Measurements from ENCODE around the gene CD69. TPM values are rescaled to one million over a fixed set of nuclear protein-coding genes. Genes with fewer than 3 reads are reported as not detected.

Gene CD69
- total RNA-seq, 1 experiment from 2014 or later = not detected

GRCh38 chr12:9755035-9755434 lies 5.7 kb downstream of the CD69 start:
- H3K27ac Mint-ChIP-seq (ENCODE audit: unreplicated experiment) = no peak overlapping the region
- Histone ChIP-seq H3K36me3 (ENCODE audit: control insufficient read depth, insufficient read depth, low read length) (no peaks in the 10 kb centered on the region), H3K4me3 (ENCODE audit: low read depth, low read length) (no peak overlapping the region), H3K4me1 (no peaks in the 10 kb centered on the region), H3K27me3 (replicated peaks; ENCODE audit: control insufficient read depth, insufficient read depth, low read length) (no peaks in the 10 kb centered on the region), H3K9me3 (no peaks in the 10 kb centered on the region)
- intact Hi-C loops (cut with micrococcal nuclease; ENCODE audit: unreplicated experiment) = no loop called here
- H3K36me3 Mint-ChIP-seq (ENCODE audit: insufficient read depth, unreplicated experiment) = no peaks in the 10 kb centered on the region
- H3K4me3 Mint-ChIP-seq (ENCODE audit: unreplicated experiment) = no peak overlapping the region
- CTCF ChIA-PET = interaction anchor here (1.5 kb wide), 1 partner anchor 12 kb away, joined by 5 read pairs; no protein-coding TSS in a partner anchor
- DNase-seq = no peak
- peaks cover 17% of the 10 kb centered on the region for H3K27me3 Mint-ChIP-seq (ENCODE audit: insufficient read depth, unreplicated experiment)
- H3K4me1 Mint-ChIP-seq (ENCODE audit: low read depth, unreplicated experiment) = peaks cover 6% of the 10 kb centered on the region
- no peak for TF ChIP-seq CTCF (IDR thresholded peaks at IDR 0.05; ENCODE audit: insufficient read depth in 1 of 2, low read depth in 1 of 2, low read length in 1 of 2, severe bottlenecking in 1 of 2, unreplicated experiment in 1 of 2)
- POLR2A ChIA-PET = no interaction called here
- no TSS peak for BruUV-seq (replicated peaks)
- no peaks in the 10 kb centered on the region for H3K9me3 Mint-ChIP-seq (ENCODE audit: unreplicated experiment)

GRCh38 chr12:9754099-9754927 lies 6.4 kb downstream of the CD69 start:
- BruUV-seq (replicated peaks) = no TSS peak
- peaks cover 12% of the 10 kb centered on the region for H3K27me3 Mint-ChIP-seq (ENCODE audit: insufficient read depth, unreplicated experiment)
- H3K36me3 Mint-ChIP-seq (ENCODE audit: insufficient read depth, unreplicated experiment) = no peaks in the 10 kb centered on the region
- POLR2A ChIA-PET = no interaction called here
- no peaks in the 10 kb centered on the region for H3K9me3 Mint-ChIP-seq (ENCODE audit: unreplicated experiment)
- no peak overlapping the region for H3K27ac Mint-ChIP-seq (ENCODE audit: unreplicated experiment)
- no peak for TF ChIP-seq CTCF (IDR thresholded peaks at IDR 0.05; ENCODE audit: insufficient read depth in 1 of 2, low read depth in 1 of 2, low read length in 1 of 2, severe bottlenecking in 1 of 2, unreplicated experiment in 1 of 2)
- CTCF ChIA-PET = interaction anchor here (1.5 kb wide), 1 partner anchor 11 kb away, joined by 5 read pairs; no protein-coding TSS in a partner anchor
- Histone ChIP-seq H3K36me3 (ENCODE audit: control insufficient read depth, insufficient read depth, low read length) (no peaks in the 10 kb centered on the region), H3K27me3 (replicated peaks; ENCODE audit: control insufficient read depth, insufficient read depth, low read length) (no peaks in the 10 kb centered on the region), H3K9me3 (no peaks in the 10 kb centered on the region), H3K4me1 (no peaks in the 10 kb centered on the region), H3K4me3 (ENCODE audit: low read depth, low read length) (no peak overlapping the region)
- H3K4me1 Mint-ChIP-seq (ENCODE audit: low read depth, unreplicated experiment) = peaks cover 6% of the 10 kb centered on the region
- H3K4me3 Mint-ChIP-seq (ENCODE audit: unreplicated experiment) = no peak overlapping the region
- intact Hi-C loops (cut with micrococcal nuclease; ENCODE audit: unreplicated experiment) = no loop called here
- DNase-seq = no peak

- POLR2A ChIA-PET = no interaction called here
- no peaks in the 10 kb centered on the region for H3K9me3 ChIP-seq
- H3K36me3 Mint-ChIP-seq (ENCODE audit: insufficient read depth, unreplicated experiment) = no peaks in the 10 kb centered on the region
- no peaks in the 10 kb centered on the region for H3K27me3 ChIP-seq (replicated peaks; ENCODE audit: control insufficient read depth, insufficient read depth, low read length)
- no peak overlapping the region for H3K27ac Mint-ChIP-seq (ENCODE audit: unreplicated experiment)
- TF ChIP-seq CTCF (IDR thresholded peaks at IDR 0.05; ENCODE audit: insufficient read depth in 1 of 2, low read depth in 1 of 2, low read length in 1 of 2, severe bottlenecking in 1 of 2, unreplicated experiment in 1 of 2) = no peak
- no peaks in the 10 kb centered on the region for H3K36me3 ChIP-seq (ENCODE audit: control insufficient read depth, insufficient read depth, low read length)
- H3K4me3 Mint-ChIP-seq (ENCODE audit: unreplicated experiment) = no peak overlapping the region
- H3K4me1 Mint-ChIP-seq (ENCODE audit: low read depth, unreplicated experiment) = peaks cover 6% of the 10 kb centered on the region
- CTCF ChIA-PET = interaction anchor here (1.7 kb wide), 1 partner anchor 45 kb away, joined by 10 read pairs; no protein-coding TSS in a partner anchor
- no TSS peak for BruUV-seq (replicated peaks)
- peaks cover 15% of the 10 kb centered on the region for H3K27me3 Mint-ChIP-seq (ENCODE audit: insufficient read depth, unreplicated experiment)
- no peaks in the 10 kb centered on the region for H3K9me3 Mint-ChIP-seq (ENCODE audit: unreplicated experiment)
- no peak for DNase-seq
- H3K4me3 ChIP-seq (ENCODE audit: low read depth, low read length) = no peak overlapping the region
- intact Hi-C loops (cut with micrococcal nuclease; ENCODE audit: unreplicated experiment) = no loop called here
- no peaks in the 10 kb centered on the region for H3K4me1 ChIP-seq
Measured at GRCh38 chr12:9753498-9753897, 7.2 kb downstream of the CD69 start.

Data from Caco-2 (cell line).